Mammary epithelial cell (primary cell): ENCODE data around the gene ALKAL2.

Experiments
- EZH2 ChIP-seq: IDR thresholded peaks from 2 replicates; pipeline ENCODE4 v1.6.1; 2012; ENCODE audit warnings: low read length, inconsistent platforms, borderline replicate concordance
- TF ChIP-seq, protein P1 (sequence below), 2 donors: IDR thresholded peaks in 1 of 2; conservative IDR thresholded peaks in 1 of 2; 2 replicates each; pipeline ENCODE4 v1.5.1; 2011 to 2012; ENCODE audit warnings: inconsistent platforms in 2 of 2, low read length in 2 of 2, mild to moderate bottlenecking in 2 of 2, control low read depth in 1 of 2, low read depth in 1 of 2; ENCODE audit not compliant: insufficient read depth in 1 of 2; ENCODE audit errors: extremely low read depth in 1 of 2

DNA sequence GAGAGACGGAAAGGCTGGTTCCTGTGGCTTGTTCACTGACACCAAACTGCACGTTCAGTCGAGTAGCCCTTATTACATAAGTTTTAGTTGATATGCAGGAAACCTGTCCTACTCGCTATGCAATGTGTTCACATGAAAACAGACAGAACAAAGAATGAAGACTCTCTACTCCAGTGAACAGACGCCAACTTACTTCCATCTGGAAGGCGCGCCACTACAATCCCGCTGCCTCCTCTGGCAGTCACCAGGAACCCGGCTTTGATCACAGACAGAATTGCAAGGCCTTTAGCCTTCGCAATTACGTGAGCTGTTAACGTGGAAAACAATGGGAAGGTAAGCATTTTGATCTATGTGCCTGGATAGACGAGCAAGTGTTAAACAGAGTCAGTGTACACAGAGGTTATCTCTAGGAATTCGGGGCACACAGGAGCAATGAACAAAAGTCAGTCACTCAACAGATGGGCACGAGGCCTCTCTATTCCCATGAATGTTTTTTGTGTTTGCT lies 38.3 kb downstream of the ALKAL2 start:
- TF ChIP-seq, protein P1, sequence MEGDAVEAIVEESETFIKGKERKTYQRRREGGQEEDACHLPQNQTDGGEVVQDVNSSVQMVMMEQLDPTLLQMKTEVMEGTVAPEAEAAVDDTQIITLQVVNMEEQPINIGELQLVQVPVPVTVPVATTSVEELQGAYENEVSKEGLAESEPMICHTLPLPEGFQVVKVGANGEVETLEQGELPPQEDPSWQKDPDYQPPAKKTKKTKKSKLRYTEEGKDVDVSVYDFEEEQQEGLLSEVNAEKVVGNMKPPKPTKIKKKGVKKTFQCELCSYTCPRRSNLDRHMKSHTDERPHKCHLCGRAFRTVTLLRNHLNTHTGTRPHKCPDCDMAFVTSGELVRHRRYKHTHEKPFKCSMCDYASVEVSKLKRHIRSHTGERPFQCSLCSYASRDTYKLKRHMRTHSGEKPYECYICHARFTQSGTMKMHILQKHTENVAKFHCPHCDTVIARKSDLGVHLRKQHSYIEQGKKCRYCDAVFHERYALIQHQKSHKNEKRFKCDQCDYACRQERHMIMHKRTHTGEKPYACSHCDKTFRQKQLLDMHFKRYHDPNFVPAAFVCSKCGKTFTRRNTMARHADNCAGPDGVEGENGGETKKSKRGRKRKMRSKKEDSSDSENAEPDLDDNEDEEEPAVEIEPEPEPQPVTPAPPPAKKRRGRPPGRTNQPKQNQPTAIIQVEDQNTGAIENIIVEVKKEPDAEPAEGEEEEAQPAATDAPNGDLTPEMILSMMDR (conservative IDR thresholded peaks at IDR 0.05 in 1 of 2, IDR thresholded peaks at IDR 0.05 in 1 of 2; ENCODE audit: extremely low read depth in 1 of 2, insufficient read depth in 1 of 2, low read depth in 1 of 2, low read length in 2 of 2), result no peak
- no peak for TF ChIP-seq EZH2
